ENCODE results near the gene MTFR1L.

MTFR1L gene

DNA sequence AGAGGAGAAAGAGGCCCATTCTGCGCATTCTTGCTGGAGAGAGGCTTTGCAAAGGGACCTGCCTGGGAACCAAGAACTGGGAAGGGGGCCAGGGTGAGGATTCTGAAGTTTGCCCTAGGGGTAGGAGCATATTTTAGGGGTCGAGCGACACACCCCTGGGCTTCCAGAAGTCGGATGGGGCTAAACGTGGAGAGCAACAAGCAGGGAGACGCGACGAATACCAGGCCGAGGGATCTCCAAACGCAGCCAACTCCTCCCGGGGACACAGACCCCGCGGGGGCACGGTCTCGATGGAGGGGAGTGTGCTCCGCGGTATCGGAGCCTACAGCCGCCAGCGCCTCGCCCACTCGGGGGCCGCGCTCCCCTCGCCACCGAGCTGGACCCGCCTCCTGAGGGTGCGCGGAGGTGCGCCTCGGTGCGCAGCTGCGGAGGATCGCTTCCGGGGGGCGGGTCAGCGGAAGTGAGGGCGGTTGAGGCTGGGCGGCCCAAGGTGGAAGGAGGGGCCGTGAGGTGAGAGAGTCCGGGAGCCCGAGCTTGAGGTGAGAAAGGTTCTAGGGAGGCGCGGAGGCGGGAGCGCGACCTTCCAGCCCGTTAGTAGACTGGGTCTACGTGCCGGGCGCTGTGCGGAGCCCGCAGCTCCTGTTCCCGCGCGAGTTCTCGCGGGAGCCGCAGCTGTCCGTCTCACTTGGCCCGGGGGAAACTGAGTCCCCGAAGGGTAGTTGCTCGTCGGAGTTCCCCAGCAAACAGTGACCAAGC is at the start of gene MTFR1L:
MTFR1L (plus strand) TSS at position 464 of the 756 bp plus-strand sequence. CDS start 3,151 bp downstream, outside the sequence.
- Mint-ChIP-seq H3K4me1 (peaks cover 42% of the 10 kb centered on the region), H3K36me3 (ENCODE audit: low read depth) (no peaks in the 10 kb centered on the region), H3K4me3 (peak within 1 kb of the TSS; percentile 99), H3K27ac (peak within 1 kb of the TSS; percentile 99), H3K27me3 (ENCODE audit: low read depth, poor library complexity) (peaks cover 3% of the 10 kb centered on the region), H3K9me3 (no peaks in the 10 kb centered on the region)
- TF ChIP-seq, protein P1, sequence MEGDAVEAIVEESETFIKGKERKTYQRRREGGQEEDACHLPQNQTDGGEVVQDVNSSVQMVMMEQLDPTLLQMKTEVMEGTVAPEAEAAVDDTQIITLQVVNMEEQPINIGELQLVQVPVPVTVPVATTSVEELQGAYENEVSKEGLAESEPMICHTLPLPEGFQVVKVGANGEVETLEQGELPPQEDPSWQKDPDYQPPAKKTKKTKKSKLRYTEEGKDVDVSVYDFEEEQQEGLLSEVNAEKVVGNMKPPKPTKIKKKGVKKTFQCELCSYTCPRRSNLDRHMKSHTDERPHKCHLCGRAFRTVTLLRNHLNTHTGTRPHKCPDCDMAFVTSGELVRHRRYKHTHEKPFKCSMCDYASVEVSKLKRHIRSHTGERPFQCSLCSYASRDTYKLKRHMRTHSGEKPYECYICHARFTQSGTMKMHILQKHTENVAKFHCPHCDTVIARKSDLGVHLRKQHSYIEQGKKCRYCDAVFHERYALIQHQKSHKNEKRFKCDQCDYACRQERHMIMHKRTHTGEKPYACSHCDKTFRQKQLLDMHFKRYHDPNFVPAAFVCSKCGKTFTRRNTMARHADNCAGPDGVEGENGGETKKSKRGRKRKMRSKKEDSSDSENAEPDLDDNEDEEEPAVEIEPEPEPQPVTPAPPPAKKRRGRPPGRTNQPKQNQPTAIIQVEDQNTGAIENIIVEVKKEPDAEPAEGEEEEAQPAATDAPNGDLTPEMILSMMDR (IDR thresholded peaks at IDR 0.05): no peak
- DNase-seq: peak; percentile 88

DNA sequence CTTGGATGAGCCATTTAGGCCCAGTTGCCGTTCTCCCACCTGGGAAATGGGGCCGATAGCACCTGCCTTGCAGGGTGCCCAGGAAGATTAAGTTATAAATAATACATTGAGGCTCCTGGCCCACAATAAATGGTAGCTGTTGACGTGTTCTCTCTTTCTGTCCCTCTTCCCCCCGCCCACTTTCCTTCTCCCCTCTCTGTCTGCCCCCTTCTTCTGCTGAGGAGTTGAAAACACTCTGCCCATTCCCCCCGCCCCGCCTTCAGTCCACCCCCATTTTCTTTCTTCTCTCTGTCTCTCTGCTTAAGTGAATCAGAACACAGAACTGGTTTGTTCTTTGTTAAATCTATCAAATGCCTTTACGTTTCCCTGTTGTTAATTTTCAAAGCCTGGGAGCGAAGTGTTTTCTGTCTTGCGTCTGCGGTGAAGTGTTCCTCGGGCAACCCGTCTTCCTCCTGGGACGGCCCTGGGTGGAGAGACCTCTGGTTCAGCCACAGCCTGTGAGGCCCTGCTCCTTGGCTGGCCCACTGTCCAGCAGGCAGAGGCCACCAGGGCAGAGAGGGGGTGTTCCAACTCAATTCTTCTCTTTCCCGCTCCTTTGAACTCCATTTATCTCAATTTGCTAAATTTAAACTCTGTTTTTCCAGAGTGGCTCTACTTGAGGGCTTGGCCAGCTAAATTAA is 49.1 kb upstream of the MTFR1L start:
- peaks cover 15% of the 10 kb centered on the region for H3K27me3 Mint-ChIP-seq (ENCODE audit: low read depth, poor library complexity)
- H3K9me3 Mint-ChIP-seq: no peaks in the 10 kb centered on the region
- TF ChIP-seq, protein P1 (IDR thresholded peaks at IDR 0.05): no peak
- peak overlapping the region; percentile 70 for H3K27ac Mint-ChIP-seq
- DNase-seq: peak; percentile 49
- H3K4me3 Mint-ChIP-seq: peak overlapping the region; percentile 61
- no peaks in the 10 kb centered on the region for H3K36me3 Mint-ChIP-seq (ENCODE audit: low read depth)
- H3K4me1 Mint-ChIP-seq: peaks cover 84% of the 10 kb centered on the region

DNA sequence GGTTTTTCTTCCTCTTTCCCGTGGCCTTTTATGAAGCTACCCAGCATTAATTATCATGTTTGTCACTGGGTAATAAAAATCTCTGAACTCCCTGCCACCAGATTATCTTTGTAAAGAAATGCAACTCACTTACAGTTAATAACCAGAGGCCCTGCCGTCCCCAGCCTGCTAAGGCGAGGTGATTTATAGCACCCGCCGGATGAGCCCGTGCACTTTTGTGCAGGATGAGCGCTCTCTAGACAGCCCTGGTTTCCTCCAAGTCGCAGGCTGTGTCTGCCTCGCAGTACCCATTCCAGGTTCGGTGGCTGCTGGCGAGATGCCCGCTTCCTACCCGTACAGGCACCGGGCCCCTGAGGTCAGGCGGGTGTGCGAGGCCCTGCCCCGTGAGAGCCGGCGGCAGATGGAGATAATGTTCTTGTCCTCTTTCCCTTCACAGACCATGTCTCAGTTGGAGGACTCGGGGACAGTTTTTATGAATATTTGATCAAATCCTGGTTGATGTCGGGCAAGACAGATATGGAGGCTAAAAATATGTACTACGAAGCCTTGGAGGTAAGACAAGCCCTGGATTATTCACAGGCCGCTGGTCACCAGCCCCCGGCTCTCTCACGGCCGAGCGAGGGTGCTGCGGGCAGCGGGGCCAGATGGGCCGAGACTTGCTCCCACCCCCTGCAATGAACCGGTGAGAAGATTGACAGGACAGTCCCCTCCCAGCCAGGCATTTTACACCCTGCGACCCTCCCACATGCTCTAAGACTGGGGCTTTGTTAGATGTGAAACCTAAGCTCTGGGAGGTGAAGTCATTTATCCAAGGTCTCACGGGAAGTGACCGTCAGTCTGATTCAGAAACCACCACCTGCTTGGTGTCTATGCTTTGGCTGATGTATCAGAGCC is 48.3 kb upstream of the MTFR1L start:
- Mint-ChIP-seq H3K27me3 (ENCODE audit: low read depth, poor library complexity) (peaks cover 13% of the 10 kb centered on the region), H3K4me3 (peak overlapping the region; percentile 61), H3K4me1 (peaks cover 83% of the 10 kb centered on the region), H3K27ac (peak overlapping the region; percentile 70), H3K36me3 (ENCODE audit: low read depth) (no peaks in the 10 kb centered on the region), H3K9me3 (no peaks in the 10 kb centered on the region)
- TF ChIP-seq, protein P1 (IDR thresholded peaks at IDR 0.05): no peak
- DNase-seq: peak; percentile 76

DNA sequence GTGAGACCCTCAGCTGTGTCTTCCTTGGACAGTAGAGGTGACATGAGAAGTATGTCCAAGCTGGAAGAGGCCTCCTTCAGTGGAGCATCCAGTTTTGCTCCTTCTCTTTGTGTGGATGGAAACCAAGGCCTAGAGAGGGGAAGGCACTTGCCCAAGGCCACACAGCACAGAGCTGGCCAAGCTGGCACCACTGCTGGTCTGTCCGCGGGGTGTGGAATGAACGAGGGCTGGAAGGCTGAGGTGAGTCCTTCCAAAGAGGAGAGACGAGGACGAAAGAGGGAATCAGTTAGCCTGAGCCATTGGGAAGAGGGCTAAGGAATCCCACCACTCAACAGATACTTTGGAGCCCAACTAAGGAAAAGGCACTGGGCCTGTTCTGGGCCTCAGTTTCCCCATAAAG is 47.6 kb upstream of the MTFR1L start:
- TF ChIP-seq, protein P1 (IDR thresholded peaks at IDR 0.05): no peak
- no peaks in the 10 kb centered on the region for H3K36me3 Mint-ChIP-seq (ENCODE audit: low read depth)
- peaks cover 88% of the 10 kb centered on the region for H3K4me1 Mint-ChIP-seq
- peak overlapping the region; percentile 61 for H3K4me3 Mint-ChIP-seq
- H3K27ac Mint-ChIP-seq: peak overlapping the region; percentile 70
- no peak for DNase-seq
- no peaks in the 10 kb centered on the region for H3K9me3 Mint-ChIP-seq
- H3K27me3 Mint-ChIP-seq (ENCODE audit: low read depth, poor library complexity): peaks cover 13% of the 10 kb centered on the region

DNA sequence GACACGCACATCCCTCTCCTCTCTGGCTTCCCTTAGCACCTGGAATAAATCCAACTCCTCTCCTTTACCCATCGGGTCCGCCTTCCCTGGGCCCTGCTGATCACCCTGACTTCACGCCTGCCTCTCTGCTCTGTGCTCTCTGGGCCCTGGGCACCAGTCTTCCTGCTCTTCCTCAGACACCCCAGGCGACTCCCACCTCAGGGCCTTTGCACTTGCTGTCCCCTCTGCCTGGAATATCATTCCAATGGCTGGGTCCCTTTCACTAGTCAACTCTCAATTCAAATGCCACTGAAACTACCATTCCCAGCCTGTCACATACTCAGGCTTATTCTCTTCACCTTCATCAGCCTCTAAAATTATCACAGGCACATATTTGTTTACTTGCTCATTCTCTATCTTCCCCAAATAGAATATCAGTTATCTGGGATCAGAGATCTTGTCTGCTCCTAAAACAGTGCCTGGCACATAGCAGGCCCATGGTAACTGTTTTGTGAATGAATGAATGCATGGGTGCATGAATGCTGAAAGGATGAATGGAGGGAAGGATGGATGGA is 47.0 kb upstream of the MTFR1L start:
- no peaks in the 10 kb centered on the region for H3K9me3 Mint-ChIP-seq
- H3K4me3 Mint-ChIP-seq: peak overlapping the region; percentile 15
- H3K27me3 Mint-ChIP-seq (ENCODE audit: low read depth, poor library complexity): peaks cover 19% of the 10 kb centered on the region
- no peak for DNase-seq
- no peaks in the 10 kb centered on the region for H3K36me3 Mint-ChIP-seq (ENCODE audit: low read depth)
- peak overlapping the region; percentile 47 for H3K27ac Mint-ChIP-seq
- peaks cover 90% of the 10 kb centered on the region for H3K4me1 Mint-ChIP-seq
- TF ChIP-seq, protein P1 (IDR thresholded peaks at IDR 0.05): no peak
